ENCODE measurements around the gene TMC2. TPM values are rescaled to one million over a fixed set of nuclear protein-coding genes. Genes with fewer than 3 reads are reported as not detected.

Gene TMC2
- total and polyA plus RNA-seq, 2 of the 4 experiments (the other 2 are of a cell fraction), result not detected

DNA sequence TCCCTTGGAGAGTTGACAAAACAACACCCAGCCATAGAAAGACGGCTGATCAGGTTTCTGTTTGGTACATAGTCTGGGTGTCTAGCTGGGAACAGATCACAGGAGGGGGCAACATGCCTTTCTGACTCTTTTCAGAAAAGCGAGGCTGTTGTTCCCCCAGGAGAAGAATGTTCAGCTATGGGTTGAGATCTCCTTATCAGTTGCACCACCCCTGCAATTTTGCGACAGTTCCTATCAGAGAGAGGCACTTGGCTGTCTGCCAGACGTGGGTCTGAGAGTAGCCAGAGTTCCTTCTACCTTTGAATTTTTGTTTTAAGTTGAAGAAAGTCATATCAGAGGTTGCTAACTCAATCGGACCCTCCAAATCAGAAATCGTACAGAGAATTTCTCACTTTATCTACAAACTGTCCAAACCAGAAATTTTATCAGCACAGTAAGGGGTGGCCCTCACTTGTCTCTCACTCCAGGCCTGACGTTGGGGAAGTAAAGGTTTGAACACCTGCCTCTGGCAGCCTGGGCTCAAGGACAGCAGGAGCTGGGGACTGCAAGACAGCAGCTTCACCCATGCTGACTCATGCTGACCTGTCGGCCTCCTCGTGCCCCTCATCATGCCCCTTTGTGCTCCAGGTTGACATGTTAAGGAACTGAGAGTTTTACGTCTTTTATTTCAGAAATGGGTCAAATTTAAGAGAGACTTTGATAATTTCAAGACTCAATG, 42.3 kb downstream of the TMC2 start:
- no peak for DNase-seq
- Histone ChIP-seq H3K9me1 (ENCODE audit: insufficient read depth, low read length) (no peaks in the 10 kb centered on the region), H4K20me1 (ENCODE audit: insufficient read depth, low read length) (no peaks in the 10 kb centered on the region), H3K4me2 (ENCODE audit: low read depth, low read length) (no peak overlapping the region), H2BK120ac (ENCODE audit: low read depth, low read length) (no peak overlapping the region), H3K4ac (ENCODE audit: low read depth, low read length) (no peak overlapping the region), H2AFZ (replicated peaks; ENCODE audit: low read length, poor library complexity) (no peak overlapping the region), H2AK5ac (ENCODE audit: low read depth, low read length) (no peak overlapping the region), H4K5ac (ENCODE audit: low read depth, low read length) (no peak overlapping the region), H3K36me3 (ENCODE audit: control insufficient read depth, insufficient read depth, low read length) (no peaks in the 10 kb centered on the region), H3K4me3 (ENCODE audit: insufficient read depth, low read depth, low read length) (no peak overlapping the region), H2BK5ac (ENCODE audit: low read depth, low read length, poor library complexity, severe bottlenecking) (no peak overlapping the region), H3K23ac (ENCODE audit: low read depth, low read length) (no peak overlapping the region), H2BK15ac (ENCODE audit: low read depth, low read length) (no peak overlapping the region), H3K18ac (ENCODE audit: low read depth, low read length) (no peak overlapping the region), H3K27ac (ENCODE audit: insufficient read depth, low read length) (no peak overlapping the region), H3K9me3 (ENCODE audit: control insufficient read depth, insufficient read depth, low read length) (no peaks in the 10 kb centered on the region), H3K9ac (ENCODE audit: low read depth, low read length) (no peak overlapping the region), H3K14ac (replicated peaks; ENCODE audit: low read depth, low read length) (no peak overlapping the region), H3K56ac (ENCODE audit: extremely low read depth, insufficient read depth, low read length) (no peak overlapping the region), H2BK20ac (ENCODE audit: low read depth, low read length) (no peak overlapping the region), H3K79me1 (ENCODE audit: low read depth in 1 of 2, low read length in 2 of 2) (no peaks in the 10 kb centered on the region), H3K27me3 (ENCODE audit: control insufficient read depth, insufficient read depth, low read length) (peaks cover 11% of the 10 kb centered on the region), H3K4me1 (ENCODE audit: control insufficient read depth, insufficient read depth, low read length) (no peaks in the 10 kb centered on the region), H4K8ac (ENCODE audit: low read depth in 2 of 2, low read length in 2 of 2) (no peak overlapping the region), H4K91ac (ENCODE audit: insufficient read depth, low read depth, low read length) (no peak overlapping the region), H2AK9ac (replicated peaks; ENCODE audit: low read depth, low read length, poor library complexity) (no peak overlapping the region)
- ATAC-seq (ENCODE audit: low read depth), result no peak
- dilution Hi-C loops (cut with HindIII; ENCODE audit: low sequenced_read_pairs, unreplicated experiment), result no loop called here
- intact Hi-C loops (cut with micrococcal nuclease), result no loop called here
- no CpG with 5 or more reads among the region's 10 CpGs for WGBS, 2 experiments (ENCODE audit: extremely low coverage in 2 of 2, insufficient read length in 1 of 2)
- ChIA-PET CTCF (no interaction called here), POLR2A (ENCODE audit: unreplicated experiment) (interaction anchor here (0.5 kb wide), 1 partner anchor 52 kb away, joined by 3 read pairs; no protein-coding TSS in a partner anchor)
- in situ Hi-C loops (cut with MboI; ENCODE audit: low sequenced_read_pairs), result no loop called here
- no peak for TF ChIP-seq MAFK (IDR thresholded peaks at IDR 0.05; ENCODE audit: low read depth, low read length)
- TF ChIP-seq MXI1 (IDR thresholded peaks at IDR 0.05; ENCODE audit: borderline replicate concordance, low read depth, low read length), result no peak
- no peak for TF ChIP-seq POLR2A (IDR thresholded peaks at IDR 0.05; ENCODE audit: low read depth, low read length)
- no peak for TF ChIP-seq RAD21 (IDR thresholded peaks at IDR 0.05; ENCODE audit: low read length)
- TF ChIP-seq RCOR1 (IDR thresholded peaks at IDR 0.05; ENCODE audit: insufficient replicate concordance, low read length), result no peak
- no peak for TF ChIP-seq BHLHE40 (IDR thresholded peaks at IDR 0.05; ENCODE audit: low read depth, low read length)
- TF ChIP-seq, protein P1, sequence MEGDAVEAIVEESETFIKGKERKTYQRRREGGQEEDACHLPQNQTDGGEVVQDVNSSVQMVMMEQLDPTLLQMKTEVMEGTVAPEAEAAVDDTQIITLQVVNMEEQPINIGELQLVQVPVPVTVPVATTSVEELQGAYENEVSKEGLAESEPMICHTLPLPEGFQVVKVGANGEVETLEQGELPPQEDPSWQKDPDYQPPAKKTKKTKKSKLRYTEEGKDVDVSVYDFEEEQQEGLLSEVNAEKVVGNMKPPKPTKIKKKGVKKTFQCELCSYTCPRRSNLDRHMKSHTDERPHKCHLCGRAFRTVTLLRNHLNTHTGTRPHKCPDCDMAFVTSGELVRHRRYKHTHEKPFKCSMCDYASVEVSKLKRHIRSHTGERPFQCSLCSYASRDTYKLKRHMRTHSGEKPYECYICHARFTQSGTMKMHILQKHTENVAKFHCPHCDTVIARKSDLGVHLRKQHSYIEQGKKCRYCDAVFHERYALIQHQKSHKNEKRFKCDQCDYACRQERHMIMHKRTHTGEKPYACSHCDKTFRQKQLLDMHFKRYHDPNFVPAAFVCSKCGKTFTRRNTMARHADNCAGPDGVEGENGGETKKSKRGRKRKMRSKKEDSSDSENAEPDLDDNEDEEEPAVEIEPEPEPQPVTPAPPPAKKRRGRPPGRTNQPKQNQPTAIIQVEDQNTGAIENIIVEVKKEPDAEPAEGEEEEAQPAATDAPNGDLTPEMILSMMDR (conservative IDR thresholded peaks at IDR 0.05; ENCODE audit: low read depth, low read length), result no peak
- TF ChIP-seq SMC3 (IDR thresholded peaks at IDR 0.05; ENCODE audit: low read depth, low read length), result no peak
- TF ChIP-seq, protein P2, sequence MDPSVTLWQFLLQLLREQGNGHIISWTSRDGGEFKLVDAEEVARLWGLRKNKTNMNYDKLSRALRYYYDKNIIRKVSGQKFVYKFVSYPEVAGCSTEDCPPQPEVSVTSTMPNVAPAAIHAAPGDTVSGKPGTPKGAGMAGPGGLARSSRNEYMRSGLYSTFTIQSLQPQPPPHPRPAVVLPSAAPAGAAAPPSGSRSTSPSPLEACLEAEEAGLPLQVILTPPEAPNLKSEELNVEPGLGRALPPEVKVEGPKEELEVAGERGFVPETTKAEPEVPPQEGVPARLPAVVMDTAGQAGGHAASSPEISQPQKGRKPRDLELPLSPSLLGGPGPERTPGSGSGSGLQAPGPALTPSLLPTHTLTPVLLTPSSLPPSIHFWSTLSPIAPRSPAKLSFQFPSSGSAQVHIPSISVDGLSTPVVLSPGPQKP (IDR thresholded peaks at IDR 0.05; ENCODE audit: borderline replicate concordance, low read depth, low read length), result no peak
- no peak for TF ChIP-seq NFE2L2 (IDR thresholded peaks at IDR 0.05; ENCODE audit: low read depth, low read length)
- TF ChIP-seq MAZ (IDR thresholded peaks at IDR 0.05; ENCODE audit: borderline replicate concordance, low read depth, low read length), result no peak
- TF ChIP-seq, protein P3, sequence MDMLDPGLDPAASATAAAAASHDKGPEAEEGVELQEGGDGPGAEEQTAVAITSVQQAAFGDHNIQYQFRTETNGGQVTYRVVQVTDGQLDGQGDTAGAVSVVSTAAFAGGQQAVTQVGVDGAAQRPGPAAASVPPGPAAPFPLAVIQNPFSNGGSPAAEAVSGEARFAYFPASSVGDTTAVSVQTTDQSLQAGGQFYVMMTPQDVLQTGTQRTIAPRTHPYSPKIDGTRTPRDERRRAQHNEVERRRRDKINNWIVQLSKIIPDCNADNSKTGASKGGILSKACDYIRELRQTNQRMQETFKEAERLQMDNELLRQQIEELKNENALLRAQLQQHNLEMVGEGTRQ (IDR thresholded peaks at IDR 0.05; ENCODE audit: low read depth, low read length), result no peak
- no peak for TF ChIP-seq RFX5 (IDR thresholded peaks at IDR 0.05; ENCODE audit: low read depth, low read length)
- TF ChIP-seq CEBPB (IDR thresholded peaks at IDR 0.05; ENCODE audit: low read depth, low read length), result no peak
- BruUV-seq (replicated peaks), result no TSS peak
